Activated CD8-positive, alpha-beta T cell treated with anti-CD3 and anti-CD28 coated beads for 36 hours (primary cell): ENCODE data around the gene NAP1L1. TPM values are rescaled to one million over a fixed set of nuclear protein-coding genes. Genes with fewer than 3 reads are reported as not detected.
A peak's percentile ranks its signal among the peaks of the same experiment; 100 is the strongest.

Experiments used
- ATAC-seq: fragments of 200-7000 bp; cut with Tn5 transposase; one replicate; pipeline ENCODE4 v1.10.0; 2021; ENCODE audit warnings: mild to moderate bottlenecking, moderate library complexity
- CTCF ChIA-PET: fragments of 350-600 bp; sonication (Branson Sonifier 250); formaldehyde crosslinking; loops from one replicate; lab custom pipeline; 2021; ENCODE audit warnings: antibody characterized with exemption; lab: Charles Lee
- POLR2A ChIA-PET: fragments of 350-600 bp; sonication (Branson Sonifier 250); formaldehyde crosslinking; loops from one replicate; lab custom pipeline; 2021; ENCODE audit warnings: antibody characterized with exemption; lab: Charles Lee
- DNase-seq: peaks from one replicate; pipeline ENCODE4 v3.0.0-alpha.2; 2020
- H3K27ac Mint-ChIP-seq: one replicate; pipeline ENCODE4 v1.8.0; 2021; ENCODE audit warnings: mild to moderate bottlenecking, mixed read lengths
- H3K27me3 Mint-ChIP-seq: one replicate; pipeline ENCODE4 v1.8.0; 2021; ENCODE audit warnings: mixed read lengths
- H3K36me3 Mint-ChIP-seq: one replicate; pipeline ENCODE4 v1.8.0; 2021; ENCODE audit warnings: low read depth, mixed read lengths
- H3K4me1 Mint-ChIP-seq: one replicate; pipeline ENCODE4 v1.8.0; 2021; ENCODE audit warnings: low read depth, mixed read lengths
- H3K4me3 Mint-ChIP-seq: one replicate; pipeline ENCODE4 v1.8.0; 2021; ENCODE audit warnings: mild to moderate bottlenecking, moderate library complexity, mixed read lengths
- H3K9me3 Mint-ChIP-seq: one replicate; pipeline ENCODE4 v1.8.0; 2021; ENCODE audit warnings: mixed read lengths
- intact Hi-C: fragments of 100-400 bp; cut with micrococcal nuclease; formaldehyde crosslinking; loops from one replicate; pipeline ENCODE4 v1.10.0; 2022
- total RNA-seq, 2 experiments: library from RNA; stranded (reverse); gene quantifications; one replicate each; pipeline ENCODE4 v1.2.3, GENCODE V29; 2021
- TF ChIP-seq, protein P1 (sequence below): fragments of 200-600 bp; IDR thresholded peaks from one replicate; pipeline ENCODE4 v1.8.0; 2022; ENCODE audit warnings: antibody characterized with exemption, mild to moderate bottlenecking

Gene NAP1L1
- total RNA-seq, 2 experiments from 2014 or later: 1,090 to 1,104 TPM

DNA sequence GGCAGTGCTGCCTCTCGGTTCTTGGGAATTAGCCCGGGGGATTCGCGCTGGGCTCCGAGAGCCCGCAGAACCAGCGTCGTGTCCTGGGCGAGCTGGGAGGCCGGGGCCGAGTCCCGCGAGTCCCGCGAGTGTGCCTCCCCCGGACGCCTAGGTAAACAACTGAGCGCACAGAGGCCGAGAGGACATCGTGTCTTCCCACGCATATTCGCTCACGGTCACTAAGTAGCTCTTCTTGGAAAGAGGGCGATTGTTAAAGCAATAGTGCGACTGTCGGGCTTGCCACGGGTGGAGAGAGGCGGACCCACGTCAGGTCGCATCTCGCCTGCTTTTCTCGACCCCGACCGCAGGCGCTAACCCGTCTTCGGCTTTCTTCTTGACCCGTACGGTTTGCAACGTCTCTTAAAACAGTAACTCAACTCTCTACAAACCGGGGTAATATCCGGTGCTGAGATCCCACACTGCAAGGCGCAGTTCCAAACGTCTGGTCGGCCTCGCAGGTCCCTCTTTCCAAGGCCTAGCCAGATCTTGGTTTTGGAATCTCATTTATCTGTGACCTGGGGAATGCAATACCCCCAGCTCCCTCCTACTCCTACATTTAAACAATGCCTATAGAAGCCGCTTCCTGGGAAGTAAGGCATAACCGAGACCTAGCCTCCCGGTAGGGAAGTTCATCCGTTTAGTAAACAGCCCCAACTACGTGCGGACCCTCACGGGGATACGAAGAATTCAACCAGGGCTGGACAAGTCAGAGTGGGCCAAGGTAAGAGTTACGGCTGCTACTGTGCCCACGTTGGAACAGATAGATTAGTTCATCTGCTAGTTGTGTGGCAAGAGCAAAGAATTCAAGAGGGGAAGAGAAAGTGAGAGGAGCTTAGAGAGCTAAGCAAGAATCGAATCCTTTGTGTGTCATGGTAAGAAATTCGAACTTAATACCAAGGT is 52.2 kb downstream of the NAP1L1 start:
- H3K4me1 Mint-ChIP-seq: peaks cover 39% of the 10 kb centered on the region
- H3K36me3 Mint-ChIP-seq: peaks cover 36% of the 10 kb centered on the region
- peak overlapping the region; percentile 98 for H3K27ac Mint-ChIP-seq

DNA sequence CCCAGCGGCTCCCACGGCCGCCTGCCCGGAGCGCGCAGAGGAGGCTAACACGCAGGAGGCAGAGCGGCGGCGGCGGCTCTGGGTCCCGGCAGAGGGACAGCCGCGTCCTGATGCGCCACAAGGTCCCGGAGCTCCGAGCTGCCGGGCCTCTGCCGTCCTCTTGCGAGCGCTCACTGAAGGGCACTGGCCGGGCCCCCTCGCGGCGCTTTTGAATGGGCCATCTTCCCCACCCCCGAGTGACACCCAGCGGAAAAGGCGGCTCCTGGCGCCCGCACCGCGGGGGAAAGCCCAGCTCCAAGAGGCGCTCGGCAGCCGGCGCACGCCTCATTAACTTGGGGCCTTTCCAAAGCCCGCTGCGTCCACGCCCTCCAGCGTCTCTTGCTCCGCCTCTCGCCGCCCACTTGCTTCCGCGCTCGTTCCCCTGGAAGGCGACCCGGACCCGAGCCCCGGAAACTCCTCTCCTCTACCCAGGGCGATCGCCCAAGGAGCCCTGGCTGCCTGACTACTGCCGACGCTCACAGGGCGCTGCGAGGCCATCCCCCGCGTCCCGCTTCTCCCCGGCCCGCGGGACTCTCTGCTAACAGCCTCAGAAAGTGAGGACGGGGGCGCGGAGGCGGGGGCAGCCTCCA is 53.0 kb downstream of the NAP1L1 start, which contains the start of gene PHLDA1:
TSS of gene PHLDA1 (minus strand) at position 363 of the 629 bp plus-strand sequence.
- ChIA-PET POLR2A (interaction anchor here (0.5 to 6.0 kb wide), 35 partner anchors 9 to 553 kb away, joined by 3 to 75 read pairs (median 4); partner anchors contain the start of gene KRR1), CTCF (interaction anchor here (0.6 to 6.0 kb wide), 30 partner anchors 9 to 552 kb away, joined by 3 to 28 read pairs (median 5); partner anchors contain the start of gene KRR1)
- Mint-ChIP-seq H3K27ac (peak within 1 kb of the TSS; percentile 98), H3K4me3 (peak within 1 kb of the TSS; percentile 97), H3K9me3 (no peaks in the 10 kb centered on the region), H3K36me3 (peaks cover 44% of the 10 kb centered on the region), H3K27me3 (no peaks in the 10 kb centered on the region), H3K4me1 (peaks cover 42% of the 10 kb centered on the region)
- peak; percentile 98 for DNase-seq
- ATAC-seq: peak; percentile 86
- intact Hi-C loops: loop anchor here (2.0 to 10.0 kb wide), 5 partner anchors 53 to 697 kb away; partner anchors contain the start of genes CAPS2 and GLIPR1L1
- TF ChIP-seq, protein P1, sequence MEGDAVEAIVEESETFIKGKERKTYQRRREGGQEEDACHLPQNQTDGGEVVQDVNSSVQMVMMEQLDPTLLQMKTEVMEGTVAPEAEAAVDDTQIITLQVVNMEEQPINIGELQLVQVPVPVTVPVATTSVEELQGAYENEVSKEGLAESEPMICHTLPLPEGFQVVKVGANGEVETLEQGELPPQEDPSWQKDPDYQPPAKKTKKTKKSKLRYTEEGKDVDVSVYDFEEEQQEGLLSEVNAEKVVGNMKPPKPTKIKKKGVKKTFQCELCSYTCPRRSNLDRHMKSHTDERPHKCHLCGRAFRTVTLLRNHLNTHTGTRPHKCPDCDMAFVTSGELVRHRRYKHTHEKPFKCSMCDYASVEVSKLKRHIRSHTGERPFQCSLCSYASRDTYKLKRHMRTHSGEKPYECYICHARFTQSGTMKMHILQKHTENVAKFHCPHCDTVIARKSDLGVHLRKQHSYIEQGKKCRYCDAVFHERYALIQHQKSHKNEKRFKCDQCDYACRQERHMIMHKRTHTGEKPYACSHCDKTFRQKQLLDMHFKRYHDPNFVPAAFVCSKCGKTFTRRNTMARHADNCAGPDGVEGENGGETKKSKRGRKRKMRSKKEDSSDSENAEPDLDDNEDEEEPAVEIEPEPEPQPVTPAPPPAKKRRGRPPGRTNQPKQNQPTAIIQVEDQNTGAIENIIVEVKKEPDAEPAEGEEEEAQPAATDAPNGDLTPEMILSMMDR: peak; percentile 68

More for the DNA sequence above, 52.2 kb downstream of the NAP1L1 start:
- TF ChIP-seq, protein P1: no peak
- H3K4me3 Mint-ChIP-seq: peak overlapping the region; percentile 97
- POLR2A ChIA-PET: interaction anchor here (0.5 to 6.0 kb wide), 31 partner anchors 8 to 553 kb away, joined by 3 to 75 read pairs (median 5); partner anchors contain the start of gene KRR1
- CTCF ChIA-PET: interaction anchor here (0.6 to 6.0 kb wide), 31 partner anchors 8 to 553 kb away, joined by 3 to 28 read pairs (median 5); partner anchors contain the start of gene KRR1
- ATAC-seq: peak; percentile 10
- no peaks in the 10 kb centered on the region for H3K9me3 Mint-ChIP-seq
- H3K27me3 Mint-ChIP-seq: no peaks in the 10 kb centered on the region
- peak; percentile 67 for DNase-seq
- intact Hi-C loops: loop anchor here (5.0 to 10.0 kb wide), 4 partner anchors 215 to 698 kb away; partner anchors contain the start of genes CAPS2 and GLIPR1L1

DNA sequence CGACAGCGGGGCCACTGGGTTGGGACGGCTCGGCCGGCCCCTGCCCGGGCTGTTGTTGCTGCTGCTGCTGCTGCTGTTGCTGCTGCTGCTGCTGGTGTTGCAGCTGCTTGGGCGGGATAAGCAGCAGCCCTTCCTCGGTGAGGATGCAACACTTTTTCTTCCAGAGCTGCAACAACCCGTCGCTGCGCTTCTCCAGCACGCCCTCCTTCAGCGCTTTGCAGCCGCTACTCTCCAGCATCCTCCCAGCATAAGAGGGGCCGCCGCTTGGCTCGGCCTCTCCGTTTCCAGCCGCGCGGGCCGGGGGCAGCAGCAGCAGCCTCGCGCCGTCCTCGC is 53.4 kb downstream of the NAP1L1 start:
- no peak for DNase-seq
- ChIA-PET CTCF (interaction anchor here (1.0 to 6.0 kb wide), 24 partner anchors 9 to 547 kb away, joined by 3 to 28 read pairs (median 6); partner anchors contain the start of gene KRR1), POLR2A (interaction anchor here (0.6 to 6.0 kb wide), 28 partner anchors 10 to 552 kb away, joined by 3 to 75 read pairs (median 5); partner anchors contain the start of gene KRR1)
- Mint-ChIP-seq H3K4me1 (peaks cover 44% of the 10 kb centered on the region), H3K27ac (peak overlapping the region; percentile 98), H3K36me3 (peaks cover 48% of the 10 kb centered on the region), H3K4me3 (peak overlapping the region; percentile 97), H3K9me3 (no peaks in the 10 kb centered on the region), H3K27me3 (no peaks in the 10 kb centered on the region)
- TF ChIP-seq, protein P1: no peak
- no peak for ATAC-seq
- intact Hi-C loops: loop anchor here (2.0 to 10.0 kb wide), 5 partner anchors 52 to 696 kb away; partner anchors contain the start of genes CAPS2 and GLIPR1L1

DNA sequence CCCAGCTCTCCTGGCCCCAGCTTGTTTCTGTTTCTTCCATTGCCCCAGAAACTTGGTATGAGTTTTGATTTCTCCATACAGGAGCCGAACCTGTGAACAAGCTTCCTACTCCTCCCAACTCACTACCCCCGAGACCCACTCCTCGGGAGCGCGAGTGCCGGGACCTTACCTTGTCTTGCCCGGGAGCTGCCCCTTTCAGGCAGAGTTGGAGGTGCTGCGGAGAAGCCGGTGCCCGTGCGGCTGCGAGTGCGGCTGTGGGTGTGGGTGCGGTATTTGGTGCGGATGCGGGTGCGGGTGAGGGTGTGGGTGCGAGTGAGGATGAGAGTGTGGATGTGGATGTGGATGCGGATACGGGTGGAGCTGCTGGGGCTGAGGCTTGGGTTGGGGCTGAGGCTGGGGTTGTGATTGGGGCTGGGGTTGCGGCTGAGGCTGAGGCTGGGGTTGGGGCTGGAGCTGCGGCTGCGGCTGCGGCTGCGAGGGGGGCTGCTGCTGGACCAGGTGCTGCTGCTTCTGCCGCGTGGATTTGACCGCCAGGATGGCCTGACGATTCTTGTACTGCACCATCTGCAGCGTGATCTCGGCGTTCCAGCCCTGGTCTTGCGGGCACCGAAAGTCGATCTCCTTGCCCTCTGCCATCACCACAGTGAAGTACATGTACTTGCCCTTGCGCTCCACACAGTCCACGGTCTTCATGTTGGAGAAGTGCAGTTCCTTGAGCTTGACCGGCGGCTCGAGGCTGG is 54.0 kb downstream of the NAP1L1 start:
- peak; percentile 54 for DNase-seq
- Mint-ChIP-seq H3K36me3 (peaks cover 53% of the 10 kb centered on the region), H3K4me1 (peaks cover 45% of the 10 kb centered on the region), H3K27me3 (no peaks in the 10 kb centered on the region), H3K27ac (peak overlapping the region; percentile 98), H3K9me3 (no peaks in the 10 kb centered on the region), H3K4me3 (peak overlapping the region; percentile 97)
- intact Hi-C loops: loop anchor here (2.0 to 10.0 kb wide), 5 partner anchors 52 to 696 kb away; partner anchors contain the start of genes CAPS2 and GLIPR1L1
- ChIA-PET CTCF (interaction anchor here (0.9 to 6.0 kb wide), 22 partner anchors 10 to 546 kb away, joined by 3 to 28 read pairs (median 5); partner anchors contain the start of gene KRR1), POLR2A (interaction anchor here (0.6 to 6.0 kb wide), 22 partner anchors 9 to 545 kb away, joined by 3 to 75 read pairs (median 6); no protein-coding TSS in a partner anchor)
- TF ChIP-seq, protein P1: no peak
- ATAC-seq: no peak
